Renal cortex interstitium (tissue), 11 donors: Measurements from ENCODE around the gene EPC2. TPM values are rescaled to one million over a fixed set of nuclear protein-coding genes. Genes with fewer than 3 reads are reported as not detected.
"Not testable (repeated sequence)": the region's sequence is repeated elsewhere in the genome, so short reads cannot be mapped to it uniquely, and the experiment has no call there.

Experiments
- DNase-seq, 11 donors: peaks; one replicate each; pipeline ENCODE4 v3.0.0-alpha.2; 2013; ENCODE audit warnings: low read depth in 9 of 11, low spot score in 4 of 11; ENCODE audit errors: extremely low read depth in 1 of 11
- polyA plus RNA-seq, 3 donors: library from polyadenylated mRNA; unstranded; fragments of 120-200 nt; gene quantifications; one replicate each; pipeline ENCODE4 v1.2.1, GENCODE V29; 2013; ENCODE audit not compliant: insufficient read length in 3 of 3

Gene EPC2
- polyA plus RNA-seq, 3 donors: 45.1 to 56.9 (median 48.7) TPM

DNA sequence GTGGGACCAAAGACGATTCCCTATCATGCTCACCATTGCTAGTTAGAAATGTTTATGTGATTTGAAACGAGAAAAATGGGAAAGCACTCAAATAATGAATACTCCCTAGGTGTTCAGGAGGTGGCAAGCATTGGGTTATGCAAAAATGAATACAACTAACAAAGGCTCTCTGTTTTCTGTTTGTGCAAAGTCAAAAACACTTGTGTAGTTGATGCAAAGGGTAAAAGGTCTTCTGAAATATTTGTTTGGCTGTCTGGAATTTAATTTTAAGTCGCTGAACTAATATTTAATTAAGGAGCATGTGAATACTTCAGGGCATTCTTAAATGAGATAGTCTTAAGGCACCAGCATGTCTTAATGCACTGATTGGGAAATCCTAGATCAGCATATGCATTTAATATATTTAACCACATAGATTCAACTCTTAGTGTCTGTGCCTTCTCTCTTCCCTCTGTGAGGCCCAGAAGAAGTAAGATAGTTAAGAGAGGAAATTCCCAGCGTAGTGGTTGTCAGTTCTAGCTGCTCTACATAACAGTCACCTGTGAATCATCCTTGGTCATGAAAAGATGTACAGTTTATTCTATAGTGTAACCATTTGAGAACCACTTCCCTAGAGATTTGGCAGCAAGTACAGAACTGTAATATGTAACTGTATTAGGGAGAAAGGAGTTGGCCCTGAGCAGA lies 111.9 kb downstream of the EPC2 start:
- DNase-seq: no peak

DNA sequence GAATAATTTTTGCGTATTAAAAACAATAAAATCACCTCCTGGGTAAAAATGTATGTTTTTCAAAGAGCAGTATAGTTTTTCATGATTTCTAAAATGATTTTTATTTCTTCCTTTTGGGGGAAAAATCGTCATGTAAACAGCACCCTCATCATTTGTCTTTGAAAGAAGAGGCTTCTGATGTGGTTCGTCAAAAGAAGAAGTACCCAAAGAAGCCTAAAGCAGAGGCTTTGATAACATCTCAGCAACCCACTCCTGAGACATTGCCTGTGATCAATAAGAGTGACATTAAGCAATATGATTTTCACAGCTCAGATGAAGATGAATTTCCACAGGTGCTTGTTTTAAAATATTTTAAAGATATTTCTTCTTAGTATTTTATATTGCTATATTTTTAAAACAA lies 120.3 kb downstream of the EPC2 start:
- DNase-seq: no peak

- no peak for DNase-seq
Measured at GRCh38 chr2:148770047-148770446, 125.5 kb downstream of the EPC2 start.

GRCh38 chr2:148781544-148781943 lies 137.0 kb downstream of the EPC2 start:
- DNase-seq: no peak

- DNase-seq: no peak
Measured at GRCh38 chr2:148789059-148789458, 144.5 kb downstream of the EPC2 start.

DNA sequence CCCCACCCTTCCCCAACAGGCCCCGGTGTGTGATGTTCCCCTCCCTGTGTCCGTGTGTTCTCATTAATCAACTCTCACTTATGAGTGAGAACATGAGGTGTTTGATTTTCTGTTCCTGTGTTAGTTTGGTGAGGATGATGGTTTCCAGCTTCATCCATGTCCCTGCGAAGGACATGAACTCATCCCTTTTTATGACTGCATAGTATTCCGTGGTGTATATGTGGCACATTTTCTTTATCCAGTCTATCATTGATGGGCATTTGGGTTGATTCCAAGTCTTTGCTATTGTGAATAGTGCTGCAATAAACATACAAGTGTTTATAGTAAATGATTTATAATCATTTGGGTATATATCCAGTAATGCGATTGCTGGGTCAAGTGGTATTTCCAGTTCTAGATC lies 145.6 kb downstream of the EPC2 start:
- DNase-seq: not testable (repeated sequence)

GRCh38 chr2:148794558-148794957 lies 150.0 kb downstream of the EPC2 start:
- no peak for DNase-seq

DNA sequence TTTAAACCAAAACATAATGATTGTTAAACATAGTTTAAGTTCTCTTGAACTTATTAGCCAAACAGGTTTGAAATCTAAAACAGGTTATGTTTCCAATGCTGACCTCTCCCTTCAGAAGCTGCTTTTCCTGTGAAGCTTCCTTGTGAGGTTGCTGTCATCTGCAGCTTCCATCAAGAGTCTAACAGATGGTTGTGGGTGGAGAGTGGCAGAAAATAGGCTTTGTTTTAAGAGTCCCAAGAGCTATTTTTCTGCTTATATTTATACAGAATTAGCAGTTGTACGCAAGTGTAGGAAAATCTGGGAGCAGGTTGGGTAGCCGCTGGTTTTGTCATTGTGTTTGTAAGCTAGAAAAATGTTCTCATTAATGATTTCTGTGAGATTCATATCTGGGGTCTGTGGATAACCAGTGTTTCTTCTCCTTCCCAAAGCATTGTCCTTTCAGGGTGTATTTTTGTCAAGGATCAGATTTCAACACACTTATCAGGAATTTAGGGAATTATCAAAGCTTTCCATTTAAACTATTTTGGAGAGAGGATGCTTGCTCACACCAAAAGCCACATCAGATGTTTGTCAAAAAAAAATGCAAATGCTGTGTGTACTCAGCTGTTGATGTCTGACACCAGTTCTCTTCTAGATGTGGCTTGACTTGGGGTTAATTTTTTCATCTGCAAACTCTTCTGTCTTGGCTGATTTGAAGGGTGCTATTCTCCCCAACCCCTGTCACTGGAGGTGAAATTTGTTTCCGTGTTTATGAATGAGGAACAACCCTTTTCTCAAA lies 152.4 kb downstream of the EPC2 start:
- DNase-seq: no peak

DNA sequence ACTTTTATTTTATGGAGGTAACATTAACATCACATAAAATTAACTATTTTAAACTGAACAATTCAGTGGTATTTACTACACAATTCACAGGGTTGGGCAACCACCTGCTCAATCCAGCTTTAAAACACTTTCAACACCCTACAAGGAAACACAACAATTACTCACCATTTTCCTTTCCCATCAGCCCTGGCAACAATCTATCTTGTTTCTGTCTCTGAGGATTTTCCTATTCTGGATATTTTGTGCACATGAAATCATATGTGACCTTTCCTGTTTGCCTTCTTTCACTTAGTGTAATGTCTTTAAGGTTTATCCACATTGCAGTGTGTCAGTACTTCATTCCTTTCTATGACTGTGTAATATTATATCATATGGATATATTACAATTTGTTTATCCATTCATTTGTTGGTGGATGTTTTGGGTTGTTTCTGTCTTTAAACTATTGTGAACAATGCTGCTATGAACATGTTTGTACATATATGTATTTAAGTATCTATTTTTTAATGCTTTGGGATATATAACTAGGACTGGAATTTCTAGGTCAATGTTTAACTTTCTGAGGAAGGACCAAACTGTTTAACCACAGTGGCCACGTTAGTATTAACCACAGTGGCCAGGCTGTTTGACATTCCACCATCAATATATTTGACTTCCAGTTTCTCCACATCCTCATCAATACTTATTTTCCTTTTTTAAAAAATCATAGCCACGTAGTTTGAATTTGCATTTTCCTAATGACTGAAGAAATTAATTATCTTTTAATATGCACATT lies 158.1 kb downstream of the EPC2 start:
- no peak for DNase-seq

DNA sequence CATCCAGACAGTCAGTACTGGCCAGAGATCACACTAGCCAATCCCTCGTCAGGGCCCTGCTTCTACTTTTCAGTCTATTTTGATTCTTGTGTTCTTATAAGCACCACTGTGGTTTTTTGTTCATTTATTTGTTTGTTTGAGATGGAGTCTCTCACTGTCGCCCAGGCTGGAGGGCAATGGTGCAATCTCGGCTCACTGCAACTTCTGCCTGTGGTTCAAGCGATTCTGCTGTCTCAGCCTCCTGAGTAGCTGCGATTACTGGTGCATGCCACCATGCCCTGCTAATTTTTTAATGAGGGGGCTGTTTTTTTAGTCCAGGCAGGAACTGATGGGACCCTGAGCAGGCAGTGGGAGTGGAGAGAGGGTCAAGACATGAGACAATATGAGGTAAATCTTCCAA lies 165.5 kb downstream of the EPC2 start:
- DNase-seq: no peak

DNA sequence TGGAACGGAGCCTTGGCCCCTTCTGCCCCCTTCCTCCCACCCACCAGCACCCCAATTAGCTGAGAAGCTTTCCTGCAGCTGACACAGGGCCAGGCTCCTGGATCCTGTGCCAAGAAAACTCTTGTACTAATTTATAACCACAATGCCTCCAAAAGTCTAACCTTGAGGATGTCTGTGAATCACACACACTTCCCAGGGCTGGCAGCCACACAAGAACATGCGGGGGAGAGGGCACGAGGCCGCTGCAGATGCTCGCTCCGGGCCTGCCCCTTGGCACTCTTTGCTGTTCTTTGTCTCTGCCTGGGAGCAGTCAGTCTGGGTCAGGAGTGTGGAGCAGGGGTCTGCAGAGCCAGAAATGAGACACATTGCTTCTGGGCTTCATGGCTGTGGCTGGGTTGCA lies 167.8 kb downstream of the EPC2 start:
- no peak for DNase-seq

DNA sequence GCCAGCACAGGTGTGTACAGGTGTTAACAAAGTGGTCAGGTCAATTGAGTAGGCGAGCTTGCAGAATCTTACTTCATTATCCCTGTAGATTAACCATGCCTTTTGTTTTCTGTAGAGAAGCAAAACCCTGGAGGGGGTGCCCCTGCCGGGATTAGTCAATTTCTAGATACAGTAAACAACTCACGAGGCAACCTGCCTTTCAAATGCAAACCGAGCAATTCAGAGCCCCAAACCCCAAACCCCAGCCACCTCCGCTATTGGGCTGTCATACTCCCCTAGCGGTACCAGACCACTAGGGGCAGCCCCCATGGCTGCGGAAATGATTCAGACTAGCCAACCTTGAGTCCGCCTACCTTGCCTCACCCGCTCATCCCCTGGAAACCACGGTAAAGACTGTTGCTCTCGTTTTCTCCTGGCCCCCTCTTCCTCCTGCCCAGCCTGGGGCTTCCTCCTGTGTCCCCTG lies 169.1 kb downstream of the EPC2 start:
- no peak for DNase-seq

DNA sequence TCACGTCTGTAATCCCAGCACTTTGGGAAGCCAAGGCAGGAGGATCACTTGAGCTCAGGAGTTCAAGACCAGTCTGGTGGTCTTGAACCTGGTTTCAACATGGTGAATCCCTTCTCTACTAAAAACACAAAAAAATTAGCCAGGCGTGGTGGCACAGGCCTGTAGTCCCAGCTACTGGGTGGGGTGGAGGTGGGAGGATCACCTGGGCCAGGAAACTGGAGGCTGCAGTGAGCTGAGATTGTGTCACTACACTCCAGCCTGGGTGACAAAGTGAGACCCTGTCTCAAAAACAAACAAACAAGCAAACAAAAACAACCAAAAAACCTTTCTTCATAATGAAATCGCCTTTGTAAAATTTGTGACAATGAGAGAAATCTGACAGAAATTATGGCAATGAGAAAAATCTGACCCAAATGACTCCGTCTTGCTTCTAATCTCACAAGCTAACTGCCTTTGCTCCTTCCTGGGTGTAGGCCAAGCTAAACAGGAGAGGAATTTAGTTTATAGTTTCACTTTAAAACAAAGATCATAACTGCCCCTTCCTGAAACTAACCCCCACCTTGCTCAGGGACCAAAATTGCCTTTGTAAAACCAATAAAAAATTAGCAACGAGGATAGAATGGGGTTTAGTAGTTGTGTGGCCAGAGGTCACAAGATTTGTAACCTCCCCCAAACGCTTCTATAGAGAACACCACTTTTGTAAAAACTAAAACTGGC lies 169.8 kb downstream of the EPC2 start:
- peak in 4 of 11 donors; percentile 15 to 43 (median 26) for DNase-seq

DNA sequence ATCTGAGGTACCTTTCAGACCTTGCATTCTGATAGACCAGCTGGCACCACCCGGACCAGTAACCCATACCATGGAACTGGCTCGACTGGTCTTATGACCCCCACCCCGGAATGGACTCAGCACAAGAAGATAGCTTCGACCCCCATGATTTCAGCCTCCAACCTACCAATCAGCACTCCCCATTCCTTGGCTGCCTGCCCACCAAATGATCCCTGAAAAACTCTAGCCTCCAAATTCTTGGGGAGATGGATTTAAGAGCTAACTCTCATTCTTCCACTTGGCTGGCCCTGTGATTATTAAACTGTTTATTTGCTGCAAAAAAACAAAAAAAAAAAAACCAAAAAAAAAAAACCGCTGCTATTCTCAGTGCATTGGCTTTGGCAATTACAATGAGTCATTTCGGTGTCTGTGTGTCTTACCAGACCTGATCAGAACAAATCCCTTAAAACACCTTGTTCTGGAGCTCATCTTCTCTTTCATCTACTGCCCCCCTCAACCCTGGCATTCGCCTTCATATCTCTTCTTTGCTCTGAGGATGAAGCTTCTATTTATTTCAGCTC lies 170.4 kb downstream of the EPC2 start:
- DNase-seq: peak in 1 of 11 donors; percentile 24

DNA sequence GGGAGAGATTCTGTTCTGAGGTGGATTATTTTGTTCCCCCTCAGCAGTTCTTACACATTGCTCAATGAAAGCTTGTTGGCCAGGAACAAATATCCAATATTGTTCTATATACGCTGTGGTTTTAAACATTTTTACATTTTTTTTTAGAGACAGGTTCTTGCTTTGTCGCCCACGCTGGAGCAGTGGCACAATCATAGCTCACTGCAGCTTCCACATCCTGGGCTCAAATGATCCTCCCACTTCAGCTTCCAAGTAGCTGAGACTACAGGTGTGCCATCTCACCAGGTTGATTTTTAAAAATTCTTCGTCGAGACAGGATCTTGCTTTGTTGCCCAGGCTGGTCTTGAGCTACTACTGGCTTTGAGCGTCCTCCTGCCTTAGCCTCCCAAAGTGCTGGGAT lies 171.6 kb downstream of the EPC2 start:
- no peak for DNase-seq

DNA sequence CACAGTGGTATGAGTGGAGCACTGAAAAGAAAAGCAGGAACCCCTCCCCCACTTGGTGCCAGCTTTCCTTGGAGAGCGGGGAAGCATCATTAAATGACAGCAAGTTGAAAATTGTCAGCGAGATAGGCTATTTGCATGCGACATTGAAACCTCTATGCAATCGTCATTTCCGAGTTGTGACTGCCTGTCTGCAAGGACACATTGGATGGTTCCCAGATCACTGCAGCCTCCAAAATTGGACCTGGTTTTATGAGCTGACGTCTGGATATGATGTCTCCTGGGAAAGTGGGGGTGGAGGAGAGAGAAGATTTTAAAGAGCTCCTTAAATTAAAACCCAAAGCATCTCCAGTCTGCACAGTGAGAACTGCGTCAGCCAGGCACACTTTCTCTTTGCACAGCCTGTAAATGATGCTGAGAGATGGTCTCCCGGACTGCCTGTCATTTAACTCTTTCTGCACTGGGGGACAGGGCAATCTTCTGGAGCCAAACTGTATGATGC lies 172.7 kb downstream of the EPC2 start:
- DNase-seq: peak in 2 of 11 donors; percentile 17 to 25

DNA sequence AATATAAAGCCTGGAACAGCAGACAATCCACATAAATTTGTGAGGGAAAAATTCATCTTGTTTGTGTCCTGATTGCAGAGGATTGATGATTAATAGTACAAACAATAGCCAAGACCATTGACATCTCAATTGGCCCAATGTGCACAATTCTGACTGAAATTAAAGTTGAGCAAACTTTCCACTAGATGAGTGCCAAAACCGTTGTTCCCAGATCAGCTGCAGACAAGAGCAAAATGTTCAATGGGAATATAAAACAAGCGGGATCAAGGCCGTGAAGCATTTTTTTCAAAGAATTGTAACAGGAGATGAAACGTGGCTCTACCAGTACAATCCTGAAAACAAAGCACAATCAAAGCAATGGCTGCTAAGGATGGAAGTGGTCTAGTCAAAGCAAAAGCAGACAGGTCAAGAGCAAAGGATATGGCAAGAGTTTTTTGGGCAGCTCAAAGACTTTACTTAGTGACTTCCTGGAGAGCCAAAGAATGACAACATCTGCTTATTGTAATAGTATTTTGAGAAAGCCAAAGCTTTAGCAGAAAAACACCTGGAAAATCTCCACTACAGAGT lies 174.6 kb downstream of the EPC2 start:
- DNase-seq: no peak

DNA sequence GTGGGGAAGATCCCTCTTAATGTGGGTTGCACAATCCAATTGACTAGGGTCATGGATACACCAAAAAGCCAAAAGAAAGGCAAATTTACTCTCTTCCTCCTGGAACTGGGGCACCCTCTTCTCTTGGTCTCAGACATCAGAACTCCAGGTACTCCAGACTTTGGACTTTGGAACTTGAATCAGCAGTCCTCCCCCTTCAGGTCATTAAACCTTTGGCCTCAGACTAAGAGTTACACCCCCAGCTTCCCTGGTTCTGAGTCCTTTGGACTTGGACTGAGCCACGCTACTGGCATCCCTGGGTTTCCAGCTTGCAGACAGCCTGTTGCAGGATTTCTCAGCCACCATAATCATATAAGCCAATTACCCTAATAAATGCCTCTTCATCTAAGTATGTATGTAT lies 179.6 kb downstream of the EPC2 start:
- no peak for DNase-seq
